ENCODE measurements around the gene ZNF689. TPM values are rescaled to one million over a fixed set of nuclear protein-coding genes. Genes with fewer than 3 reads are reported as not detected.
A peak's percentile ranks its signal among the peaks of the same experiment; 100 is the strongest.

Gene ZNF689
- total and polyA plus RNA-seq, 2 of the 13 experiments (the other 11 are each of a cell fraction or from before 2014, with no cell fraction given) = 9.7 to 19.5 TPM

GRCh38 chr16:30571445-30572322 is 38.5 kb downstream of the ZNF689 start, which contains the start of gene ZNF688 (continued):
- 0 out of 2 replicates have a peak, but pooled peaks have one; percentile 7 for TF ChIP-seq FOXC1 (CRISPR knock-in tag; IDR thresholded peaks at IDR 0.05; ENCODE audit: borderline replicate concordance)
- no peak; the same call in 1 of the 2 replicates for TF ChIP-seq ISL2 (CRISPR knock-in tag; IDR thresholded peaks at IDR 0.05)
- TF ChIP-seq CENPX (CRISPR knock-in tag; IDR thresholded peaks at IDR 0.05) = no peak
- no peak for TF ChIP-seq MTF2 (CRISPR knock-in tag; IDR thresholded peaks at IDR 0.05; ENCODE audit: borderline replicate concordance)
- no peak for TF ChIP-seq KAT2B (IDR thresholded peaks at IDR 0.05; ENCODE audit: borderline replicate concordance, low read depth, low read length)
- TF ChIP-seq POLR2A (IDR thresholded peaks at IDR 0.05; ENCODE audit: insufficient read depth in 1 of 2, low read depth in 2 of 2, low read length in 2 of 2) = peak; percentile 52 to 74
- peak; percentile 66; the same call in 1 of the 2 replicates for TF ChIP-seq ZC3H13 (CRISPR knock-in tag; IDR thresholded peaks at IDR 0.05)
- TF ChIP-seq ATF1 (CRISPR knock-in tag; IDR thresholded peaks at IDR 0.05) = peak; percentile 95
- TF ChIP-seq KLF9 (CRISPR knock-in tag; IDR thresholded peaks at IDR 0.05; ENCODE audit: low read depth) = peak; percentile 77
- 0 out of 2 replicates have a peak, but pooled peaks have one; percentile 13 for TF ChIP-seq ZNF362 (CRISPR knock-in tag; IDR thresholded peaks at IDR 0.05; ENCODE audit: borderline replicate concordance)
- peak; percentile 54 for TF ChIP-seq FOXA3 (CRISPR knock-in tag; IDR thresholded peaks at IDR 0.05)
- no peak; the same call in 1 of the 2 replicates for TF ChIP-seq KDM3A (CRISPR knock-in tag; IDR thresholded peaks at IDR 0.05; ENCODE audit: low read depth)
- peak; percentile 35 for TF ChIP-seq DMAP1 (CRISPR knock-in tag; IDR thresholded peaks at IDR 0.05)
- TF ChIP-seq MLLT10 (CRISPR knock-in tag; IDR thresholded peaks at IDR 0.05) = no peak
- peak; percentile 71; the same call in 1 of the 2 replicates for TF ChIP-seq DNMT3B (CRISPR knock-in tag; conservative IDR thresholded peaks at IDR 0.05)
- peak; percentile 31; the same call in 1 of the 2 replicates for TF ChIP-seq ZIK1 (CRISPR knock-in tag; IDR thresholded peaks at IDR 0.05; ENCODE audit: borderline replicate concordance, low read depth)
- peak; percentile 40; the same call in 1 of the 2 replicates for TF ChIP-seq JUND (CRISPR knock-in tag; IDR thresholded peaks at IDR 0.05)
- no peak for TF ChIP-seq FOXP1 (IDR thresholded peaks at IDR 0.05)
- no peak for TF ChIP-seq FOXP1 (CRISPR knock-in tag; IDR thresholded peaks at IDR 0.05)
- no peak for TF ChIP-seq NPAS2 (CRISPR knock-in tag; IDR thresholded peaks at IDR 0.05; ENCODE audit: borderline replicate concordance)
- TF ChIP-seq SOX5 (CRISPR knock-in tag; IDR thresholded peaks at IDR 0.05; ENCODE audit: borderline replicate concordance) = no peak; the same call in 1 of the 2 replicates
- no peak for TF ChIP-seq SRF (IDR thresholded peaks at IDR 0.05; ENCODE audit: low read depth, low read length)
- TF ChIP-seq KLF13 (CRISPR knock-in tag; IDR thresholded peaks at IDR 0.05) = no peak; the same call in 1 of the 2 replicates
- TF ChIP-seq ATF6 (CRISPR knock-in tag; conservative IDR thresholded peaks at IDR 0.05) = no peak
- TF ChIP-seq ZNF205 (CRISPR knock-in tag; IDR thresholded peaks at IDR 0.05) = no peak; the same call in 1 of the 2 replicates
- TF ChIP-seq KAT7 (CRISPR knock-in tag; IDR thresholded peaks at IDR 0.05; ENCODE audit: borderline replicate concordance) = no peak; the same call in 1 of the 2 replicates
- no peak for TF ChIP-seq ZNF576 (CRISPR knock-in tag; IDR thresholded peaks at IDR 0.05)
- TF ChIP-seq KLF11 (CRISPR knock-in tag; IDR thresholded peaks at IDR 0.05) = peak; percentile 28; the same call in 1 of the 2 replicates
- TF ChIP-seq BRCA1 (CRISPR knock-in tag; IDR thresholded peaks at IDR 0.05) = no peak
- TF ChIP-seq ZFP36L1 (CRISPR knock-in tag; IDR thresholded peaks at IDR 0.05) = no peak
- TF ChIP-seq SATB2 (CRISPR knock-in tag; IDR thresholded peaks at IDR 0.05) = no peak; the same call in 1 of the 2 replicates
- peak; percentile 100 for TF ChIP-seq SIN3B (IDR thresholded peaks at IDR 0.05; ENCODE audit: low read length)

Data from HepG2 (cell line).